Gastroesophageal sphincter (tissue), 4 donors: Measurements from ENCODE around the gene CAPZB. TPM values are rescaled to one million over a fixed set of nuclear protein-coding genes. Genes with fewer than 3 reads are reported as not detected.

Experiments
- ATAC-seq: fragments of 150-250 bp; one replicate; pipeline ENCODE4 v1.9.1; 2016; ENCODE audit warnings: mild to moderate bottlenecking, moderate library complexity
- H3K27ac ChIP-seq, 4 donors: fragments of 200-600 bp; sonication (generic) in 3 of 4; 1 replicate in 3 of 4; 2 replicates in 1 of 4; pipeline ENCODE4 v1.5.1; 2016 to 2019
- H3K27me3 ChIP-seq: fragments of 200-600 bp; sonication (generic); one replicate; pipeline ENCODE4 v1.5.1; 2019
- H3K36me3 ChIP-seq, 2 donors: fragments of 200-600 bp; sonication (generic); one replicate each; pipeline ENCODE4 v1.5.1; 2019; ENCODE audit warnings: control low read depth in 1 of 2
- H3K4me1 ChIP-seq, 3 donors: fragments of 200-600 bp; sonication (generic); 1 replicate in 2 of 3; 2 replicates in 1 of 3; pipeline ENCODE4 v1.5.1; 2016 to 2019; ENCODE audit warnings: control low read depth in 2 of 3
- H3K4me3 ChIP-seq, 2 donors: fragments of 200-600 bp; sonication (generic); one replicate each; pipeline ENCODE4 v1.5.1; 2019; ENCODE audit warnings: mild to moderate bottlenecking in 1 of 2, moderate library complexity in 1 of 2
- H3K9me3 ChIP-seq, 3 donors: fragments of 200-600 bp; sonication (generic); one replicate each; pipeline ENCODE4 v1.5.1; 2017 to 2019; ENCODE audit warnings: control low read depth in 2 of 3
- CTCF ChIP-seq, 4 experiments: fragments of 200-600 bp in 2 of 4; fragments of 450-650 bp in 2 of 4; sonication (generic) in 1 of 4; IDR thresholded peaks; one replicate each; pipeline ENCODE4 v1.5.1; 2017 to 2019; ENCODE audit warnings: antibody characterized with exemption in 4 of 4, mild to moderate bottlenecking in 2 of 4, moderate library complexity in 2 of 4
- EP300 ChIP-seq: sonication (generic); formaldehyde crosslinking; IDR thresholded peaks from one replicate; pipeline ENCODE4 v1.6.1; 2017; ENCODE audit warnings: antibody characterized with exemption, mild to moderate bottlenecking
- POLR2A ChIP-seq, 2 donors: fragments of 450-650 bp; IDR thresholded peaks; one replicate each; pipeline ENCODE4 v1.6.1; 2017; ENCODE audit warnings: antibody characterized with exemption in 2 of 2, mild to moderate bottlenecking in 2 of 2, moderate library complexity in 1 of 2
- POLR2AphosphoS5 ChIP-seq: sonication (generic); formaldehyde crosslinking; IDR thresholded peaks from one replicate; pipeline ENCODE4 v1.6.1; 2017; ENCODE audit warnings: antibody characterized with exemption
- WGBS, 2 donors: methylation state at CpG; one replicate each; pipeline ENCODE4 v1.1.5; 2018; ENCODE audit warnings: low coverage in 1 of 2; 5-methylcytosine and 5-hydroxymethylcytosine counted together
- total RNA-seq, 4 donors: library from RNA; depleted of rRNA; stranded (reverse); fragments of >200 nt; gene quantifications; one replicate each; pipeline ENCODE4 v1.1.0, GENCODE V29; 2016

Gene CAPZB
- total RNA-seq, 4 donors from 2014 or later = 160 to 288 (median 184) TPM

GRCh38 chr1:19312782-19313635, 172.3 kb downstream of the CAPZB start:
- H3K27me3 ChIP-seq = no peaks in the 10 kb centered on the region
- TF ChIP-seq POLR2A (IDR thresholded peaks at IDR 0.05) = no peak
- no peak for TF ChIP-seq POLR2AphosphoS5
- no peak for TF ChIP-seq EP300
- no peak for TF ChIP-seq CTCF (IDR thresholded peaks at IDR 0.05)
- H3K4me3 ChIP-seq = peak overlapping the region; percentile 87 to 91
- H3K36me3 ChIP-seq = peaks cover 0 to 21% of the 10 kb centered on the region in 2 donors
- peak overlapping the region; percentile 82 to 91 (median 90) for H3K27ac ChIP-seq
- WGBS, 2 donors = 36 to 44% methylated on average over 11 to 14 of the region's 20 CpGs
- H3K9me3 ChIP-seq = no peaks in the 10 kb centered on the region
- no peak for ATAC-seq
- peaks cover 0 to 67% (median 22%) of the 10 kb centered on the region in 3 donors for H3K4me1 ChIP-seq

GRCh38 chr1:19311931-19312781, 173.2 kb downstream of the CAPZB start, which contains the start of the genes AKR7A2 and SLC66A1:
TSS of gene AKR7A2 (minus strand) at chr1:19312144. CDS start at chr1:19312124, 20 bp downstream.
TSS of gene SLC66A1 (plus strand) at chr1:19312326. CDS start at chr1:19317678, 5,352 bp downstream.
- Histone ChIP-seq H3K4me3 (peak within 1 kb of the TSS; percentile 87 to 91), H3K27ac (peak within 1 kb of the TSS; percentile 82 to 91 (median 90)), H3K36me3 (peaks cover 0 to 21% of the 10 kb centered on the region in 2 donors), H3K27me3 (no peaks in the 10 kb centered on the region), H3K4me1 (peaks cover 0 to 61% (median 22%) of the 10 kb centered on the region in 3 donors), H3K9me3 (no peaks in the 10 kb centered on the region)
- peak; percentile 95 for ATAC-seq
- 2% methylated on average over 11 of the region's 105 CpGs; no CpG with 5 or more reads in 1 of the 2 donors for WGBS, 2 donors
- TF ChIP-seq EP300 (no peak), POLR2A (IDR thresholded peaks at IDR 0.05) (peak; percentile 54 to 65), POLR2AphosphoS5 (peak; percentile 61), CTCF (IDR thresholded peaks at IDR 0.05) (peak in 3 of 4 experiments; percentile 35 to 50 (median 47))

GRCh38 chr1:19311503-19311930, 173.8 kb downstream of the CAPZB start:
- H3K9me3 ChIP-seq = no peaks in the 10 kb centered on the region
- H3K36me3 ChIP-seq = peaks cover 0 to 28% of the 10 kb centered on the region in 2 donors
- H3K27ac ChIP-seq = peak overlapping the region; percentile 7 to 91 (median 90)
- no peak for ATAC-seq
- 0 to 1% methylated on average over 5 to 11 of the region's 29 CpGs for WGBS, 2 donors
- peaks cover 0 to 58% (median 22%) of the 10 kb centered on the region in 3 donors for H3K4me1 ChIP-seq
- TF ChIP-seq POLR2A (IDR thresholded peaks at IDR 0.05) = no peak
- no peak for TF ChIP-seq EP300
- TF ChIP-seq POLR2AphosphoS5 = no peak
- no peak for TF ChIP-seq CTCF (IDR thresholded peaks at IDR 0.05)
- no peaks in the 10 kb centered on the region for H3K27me3 ChIP-seq
- peak overlapping the region; percentile 87 to 91 for H3K4me3 ChIP-seq

- H3K4me1 ChIP-seq = peaks cover 0 to 56% (median 22%) of the 10 kb centered on the region in 3 donors
Observed at GRCh38 chr1:19310720-19311502, 174.4 kb downstream of the CAPZB start.

More at GRCh38 chr1:19310720-19311502, 174.4 kb downstream of the CAPZB start:
- WGBS, 2 donors = 34 to 43% methylated on average over 4 to 12 of the region's 13 CpGs
- Histone ChIP-seq H3K27me3 (no peaks in the 10 kb centered on the region), H3K9me3 (no peaks in the 10 kb centered on the region), H3K36me3 (peaks cover 0 to 31% of the 10 kb centered on the region in 2 donors), H3K27ac (peak overlapping the region in 2 of 4 donors; percentile 90 to 91), H3K4me3 (peak overlapping the region; percentile 87 to 91)
- ATAC-seq = no peak
- TF ChIP-seq POLR2AphosphoS5 (no peak), CTCF (IDR thresholded peaks at IDR 0.05) (no peak), EP300 (no peak), POLR2A (IDR thresholded peaks at IDR 0.05) (no peak)
